ENCODE measurements around the gene NCOR2. TPM values are rescaled to one million over a fixed set of nuclear protein-coding genes. Genes with fewer than 3 reads are reported as not detected.

The NCOR2 gene
- total RNA-seq, 1 donor from 2014 or later: 143 TPM

- peaks cover 5% of the 10 kb centered on the region for H3K9me3 Mint-ChIP-seq
- H3K36me3 Mint-ChIP-seq (ENCODE audit: low read depth): no peaks in the 10 kb centered on the region
- H3K4me3 Mint-ChIP-seq: no peak overlapping the region
- no peak overlapping the region for H3K27ac Mint-ChIP-seq (ENCODE audit: unreplicated experiment)
- TF ChIP-seq CTCF (conservative IDR thresholded peaks at IDR 0.05): no peak
- H3K27me3 Mint-ChIP-seq (ENCODE audit: low read depth): no peaks in the 10 kb centered on the region
- peaks cover 31% of the 10 kb centered on the region for H3K4me1 Mint-ChIP-seq
- DNase-seq (ENCODE audit: low read depth, low spot score): no peak
These were observed 36.4 kb upstream of the NCOR2 start for GRCh38 chr12:124603831-124604251.

- TF ChIP-seq CTCF (conservative IDR thresholded peaks at IDR 0.05): no peak
- no peaks in the 10 kb centered on the region for H3K36me3 Mint-ChIP-seq (ENCODE audit: low read depth)
- DNase-seq (ENCODE audit: low read depth, low spot score): no peak
- H3K4me1 Mint-ChIP-seq: peaks cover 23% of the 10 kb centered on the region
- H3K4me3 Mint-ChIP-seq: no peak overlapping the region
- no peak overlapping the region for H3K27ac Mint-ChIP-seq (ENCODE audit: unreplicated experiment)
- H3K9me3 Mint-ChIP-seq: peaks cover 5% of the 10 kb centered on the region
- no peaks in the 10 kb centered on the region for H3K27me3 Mint-ChIP-seq (ENCODE audit: low read depth)
These were observed 35.7 kb upstream of the NCOR2 start for GRCh38 chr12:124603100-124603541.

GRCh38 chr12:124601706-124602105 lies 34.3 kb upstream of the NCOR2 start:
- no peak for TF ChIP-seq CTCF (conservative IDR thresholded peaks at IDR 0.05)
- H3K4me1 Mint-ChIP-seq: peaks cover 21% of the 10 kb centered on the region
- no peak overlapping the region for H3K4me3 Mint-ChIP-seq
- H3K9me3 Mint-ChIP-seq: peaks cover 5% of the 10 kb centered on the region
- no peak for DNase-seq (ENCODE audit: low read depth, low spot score)
- no peaks in the 10 kb centered on the region for H3K27me3 Mint-ChIP-seq (ENCODE audit: low read depth)
- H3K36me3 Mint-ChIP-seq (ENCODE audit: low read depth): no peaks in the 10 kb centered on the region
- no peak overlapping the region for H3K27ac Mint-ChIP-seq (ENCODE audit: unreplicated experiment)

- Mint-ChIP-seq H3K9me3 (peaks cover 5% of the 10 kb centered on the region), H3K4me3 (no peak overlapping the region), H3K27me3 (ENCODE audit: low read depth) (no peaks in the 10 kb centered on the region), H3K4me1 (peaks cover 11% of the 10 kb centered on the region), H3K27ac (ENCODE audit: unreplicated experiment) (no peak overlapping the region), H3K36me3 (ENCODE audit: low read depth) (no peaks in the 10 kb centered on the region)
- no peak for TF ChIP-seq CTCF (conservative IDR thresholded peaks at IDR 0.05)
- DNase-seq (ENCODE audit: low read depth, low spot score): no peak
These were observed 31.9 kb upstream of the NCOR2 start for GRCh38 chr12:124599074-124599999.

- no peaks in the 10 kb centered on the region for H3K36me3 Mint-ChIP-seq (ENCODE audit: low read depth)
- H3K4me3 Mint-ChIP-seq: no peak overlapping the region
These were observed 29.6 kb upstream of the NCOR2 start for GRCh38 chr12:124597041-124597440.

More at GRCh38 chr12:124597041-124597440, 29.6 kb upstream of the NCOR2 start:
- TF ChIP-seq CTCF (conservative IDR thresholded peaks at IDR 0.05): no peak
- Mint-ChIP-seq H3K27me3 (ENCODE audit: low read depth) (no peaks in the 10 kb centered on the region), H3K9me3 (peaks cover 5% of the 10 kb centered on the region), H3K27ac (ENCODE audit: unreplicated experiment) (no peak overlapping the region), H3K4me1 (peaks cover 5% of the 10 kb centered on the region)
- DNase-seq (ENCODE audit: low read depth, low spot score): no peak

Data from neural crest cell (in vitro differentiated cells).